Left lobe of liver (tissue), 2 donors: ENCODE data around the gene GPR37L1. TPM values are rescaled to one million over a fixed set of nuclear protein-coding genes. Genes with fewer than 3 reads are reported as not detected.
"Not testable (repeated sequence)": the region's sequence is repeated elsewhere in the genome, so short reads cannot be mapped to it uniquely, and the experiment has no call there.

Experiments
- ATAC-seq: fragments of 200-7000 bp; cut with Tn5 transposase; one replicate; pipeline ENCODE4 v1.9.1; 2020; ENCODE audit warnings: mild to moderate bottlenecking, moderate library complexity
- DNase-seq: peaks from one replicate; pipeline ENCODE4 v3.0.0-alpha.2; 2020; ENCODE audit warnings: low spot score
- total RNA-seq: library from RNA; stranded (reverse); gene quantifications from one replicate; pipeline ENCODE4 v1.2.1, GENCODE V29; 2021
- donor health status: DM: no; HTN: no; CAD: no; lungs with moderate emphysema.
- donor health status: DM: no; HTN: yes; CAD: no.

GPR37L1 gene
- total RNA-seq, 1 donor from 2014 or later: not detected

- DNase-seq: no peak
- no peak for ATAC-seq
These were observed 10.3 kb downstream of the GPR37L1 start for GRCh38 chr1:202133001-202133400.

GRCh38 chr1:202133496-202133895, 10.8 kb downstream of the GPR37L1 start:
- no peak for DNase-seq
- ATAC-seq: no peak

- DNase-seq: no peak
These were observed 11.3 kb downstream of the GPR37L1 start for GRCh38 chr1:202133989-202134388.

GRCh38 chr1:202134645-202135172, 12.0 kb downstream of the GPR37L1 start:
- peak; percentile 80 for DNase-seq
- ATAC-seq: peak; percentile 82

More at GRCh38 chr1:202133989-202134388, 11.3 kb downstream of the GPR37L1 start:
- ATAC-seq: no peak

DNA sequence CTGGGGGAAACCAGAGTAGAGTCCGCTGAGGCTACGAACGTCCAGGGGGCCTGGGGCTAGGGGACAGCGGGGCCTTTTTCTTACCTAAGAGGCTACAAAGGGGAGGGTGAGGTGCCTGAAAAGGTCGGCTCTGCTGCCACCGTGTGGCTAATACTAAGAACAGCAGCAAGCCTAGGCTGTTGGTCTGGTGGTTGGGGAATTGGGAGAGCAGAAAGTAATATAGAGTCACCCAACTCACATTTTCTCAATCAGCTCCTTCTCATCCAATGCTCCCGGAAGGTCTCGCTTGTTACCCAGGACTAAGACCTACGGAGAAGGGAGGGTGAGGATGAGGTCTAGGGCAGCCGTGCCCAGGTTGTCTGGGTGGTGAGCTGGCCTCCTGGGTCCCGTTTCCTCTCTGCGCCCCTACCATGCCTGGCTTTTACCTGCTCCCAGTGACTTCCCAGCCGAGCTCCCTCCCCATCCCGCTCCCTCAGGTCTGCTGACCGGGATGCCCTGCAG, 12.6 kb downstream of the GPR37L1 start:
- DNase-seq (no peak), ATAC-seq (peak; percentile 81)

GRCh38 chr1:202140833-202141232, 18.1 kb downstream of the GPR37L1 start:
- ATAC-seq (no peak), DNase-seq (no peak)

- not testable (repeated sequence) for DNase-seq, ATAC-seq
These were observed 18.8 kb downstream of the GPR37L1 start for GRCh38 chr1:202141468-202141867.

DNA sequence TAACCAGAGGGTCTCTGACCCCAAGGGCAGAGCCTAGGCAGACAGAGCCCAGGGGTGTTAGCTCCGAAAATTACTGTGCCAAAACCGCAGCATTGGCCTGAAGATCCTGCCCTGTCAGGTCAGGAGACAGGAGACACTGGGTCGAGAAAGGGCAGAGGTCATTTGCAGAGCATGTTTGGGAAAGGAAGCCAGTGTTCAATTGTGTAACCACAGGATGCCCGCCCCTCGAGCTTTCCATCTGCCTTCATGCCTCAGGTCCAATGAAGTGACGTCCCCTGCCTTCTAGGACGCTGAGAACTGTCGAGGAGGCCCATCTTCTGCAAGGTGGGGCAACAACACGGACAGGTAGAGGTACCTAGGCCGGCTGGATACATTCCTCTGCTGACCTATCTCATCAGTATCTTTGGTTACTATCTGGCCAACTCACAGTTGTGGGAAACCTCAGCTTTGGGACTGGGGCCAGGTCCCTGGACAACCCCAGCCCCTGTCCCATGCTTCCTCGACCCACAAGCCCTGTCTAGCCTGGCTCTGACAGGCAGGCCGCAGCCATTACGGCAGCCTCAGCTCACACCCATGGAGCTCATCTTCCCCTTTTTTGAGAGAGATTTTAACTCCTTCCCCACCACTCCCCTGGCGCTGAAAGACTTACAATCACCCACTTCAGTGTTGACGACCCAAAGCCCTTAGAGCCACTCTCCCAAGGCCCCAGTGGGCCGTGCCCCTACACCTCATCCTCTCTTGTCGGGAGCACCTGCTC, 20.5 kb downstream of the GPR37L1 start:
- DNase-seq (peak; percentile 92), ATAC-seq (peak; percentile 79)

GRCh38 chr1:202143768-202144401, 21.2 kb downstream of the GPR37L1 start:
- peak; percentile 54 for ATAC-seq
- DNase-seq: peak; percentile 63

- DNase-seq: peak; percentile 82
- peak; percentile 78 for ATAC-seq
These were observed 21.8 kb downstream of the GPR37L1 start, which contains the start of gene ARL8A for GRCh38 chr1:202144402-202145067. ARL8A (minus strand) TSS chr1:202144737; CDS start chr1:202144572, 165 bp downstream.

DNA sequence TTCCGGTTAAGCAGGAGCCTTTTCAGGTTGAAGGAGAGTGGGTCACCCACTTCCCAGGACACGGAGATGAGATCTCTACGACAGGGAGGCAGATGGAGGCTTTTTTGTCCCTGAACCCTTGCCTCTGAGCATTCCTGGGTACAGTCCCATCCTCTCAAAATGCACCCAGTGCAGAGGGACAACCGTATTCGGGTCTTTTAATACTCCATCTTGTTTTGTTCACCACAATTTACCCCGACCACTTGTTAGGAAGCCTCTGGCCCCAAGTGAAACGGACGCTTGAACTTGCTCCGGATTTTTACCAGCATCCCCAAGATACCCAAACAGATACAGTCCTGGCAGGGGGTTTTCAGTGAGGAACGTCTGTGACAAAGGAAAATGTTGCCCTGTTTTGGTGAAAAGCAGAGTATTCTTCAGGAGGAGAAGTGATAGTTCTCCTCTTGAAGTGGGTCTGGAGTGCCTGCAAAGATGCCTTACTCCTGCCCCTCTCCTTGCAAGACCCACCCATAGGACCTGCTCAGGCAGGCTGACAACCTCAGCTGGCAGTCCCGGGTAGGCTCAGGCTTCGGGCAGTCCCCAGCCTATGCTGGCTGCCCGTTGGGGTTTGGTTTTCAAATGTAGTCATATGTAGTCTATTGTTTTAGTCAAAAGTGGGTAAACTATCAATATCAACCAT, 22.5 kb downstream of the GPR37L1 start:
- no peak for DNase-seq
- ATAC-seq: no peak

- not testable (repeated sequence) for ATAC-seq, DNase-seq
These were observed 23.0 kb downstream of the GPR37L1 start for GRCh38 chr1:202145744-202146140.

DNA sequence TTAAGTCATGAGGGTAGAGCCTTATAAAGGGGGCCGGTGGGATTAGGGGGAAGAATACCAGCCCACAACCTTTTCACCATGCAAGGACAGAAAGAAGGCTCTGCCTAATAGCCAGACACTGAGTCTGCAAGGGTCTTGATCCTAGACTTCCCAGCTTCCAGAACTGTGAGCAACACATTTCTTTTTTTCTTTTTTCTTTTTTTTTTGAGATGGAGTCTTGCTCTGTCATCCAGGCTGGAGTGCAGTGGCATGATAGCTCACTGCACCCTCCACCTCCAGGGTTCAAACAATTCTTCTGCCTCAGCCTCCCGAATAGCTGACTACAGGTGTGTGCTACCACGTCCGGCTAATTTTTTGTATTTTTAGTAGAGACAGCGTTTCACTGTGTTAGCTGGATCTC, 23.6 kb downstream of the GPR37L1 start:
- DNase-seq (no peak), ATAC-seq (no peak)

DNA sequence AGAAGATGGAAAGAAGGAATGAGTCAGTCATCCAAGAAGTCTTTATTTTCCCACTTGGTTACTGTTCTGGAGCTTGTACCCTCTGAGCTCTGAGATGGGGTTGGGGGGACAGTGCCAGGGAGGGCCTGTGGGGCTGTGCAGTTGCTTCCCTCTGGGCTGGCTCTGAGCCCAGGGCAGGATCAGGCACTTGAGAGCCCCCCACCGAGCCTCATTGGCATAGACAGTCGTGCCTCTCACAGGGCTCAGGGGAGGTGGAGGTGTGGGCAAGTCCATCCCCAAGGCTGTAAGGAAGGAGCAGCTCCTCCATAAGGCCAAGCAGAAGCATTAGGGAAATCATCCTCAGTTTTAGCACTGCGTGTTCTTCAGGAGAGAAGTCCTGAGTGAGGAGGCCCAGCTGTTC, 24.3 kb downstream of the GPR37L1 start:
- no peak for DNase-seq
- no peak for ATAC-seq

DNA sequence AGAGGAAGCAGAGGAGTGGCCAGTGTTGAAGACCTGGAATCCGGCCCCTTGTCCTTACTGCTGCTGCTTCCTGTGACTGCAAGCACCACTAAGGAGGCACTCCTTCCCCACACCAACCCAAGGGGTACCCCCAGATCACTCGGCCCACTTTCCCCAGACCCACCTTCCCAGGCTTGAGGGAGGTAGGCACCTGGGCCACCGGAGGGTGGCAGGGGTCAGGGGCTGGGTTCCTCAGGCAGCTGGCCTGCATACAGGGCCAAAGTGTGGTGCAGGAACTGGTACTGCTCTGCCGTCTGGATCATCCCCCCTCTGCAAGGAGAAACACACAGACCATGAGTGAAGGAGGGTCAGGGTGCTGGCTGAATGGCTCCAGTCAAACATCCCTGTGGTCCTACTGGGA, 25.7 kb downstream of the GPR37L1 start:
- ATAC-seq: no peak
- DNase-seq: no peak

- no peak for DNase-seq
- ATAC-seq: no peak
These were observed 26.8 kb downstream of the GPR37L1 start for GRCh38 chr1:202149566-202149965.

DNA sequence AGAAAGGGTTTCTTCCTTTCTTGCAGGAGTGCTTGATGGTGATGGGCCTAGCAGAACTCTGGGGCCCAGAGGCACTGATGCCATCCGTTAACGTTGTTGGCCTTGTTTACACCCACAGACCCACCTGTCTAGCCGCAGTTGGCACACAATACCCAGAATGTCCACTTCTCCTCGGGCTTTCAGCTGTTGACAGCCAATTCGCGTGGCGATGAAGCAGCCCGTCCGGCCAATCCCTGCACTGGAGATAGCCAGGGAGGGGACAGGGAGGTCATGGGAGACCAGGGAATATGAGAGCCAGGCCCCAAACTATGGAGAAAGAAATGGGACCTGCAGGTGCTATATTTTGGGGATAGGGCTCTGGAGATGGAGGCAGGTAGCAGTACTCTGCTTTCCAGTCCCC, 27.5 kb downstream of the GPR37L1 start:
- ATAC-seq (no peak), DNase-seq (no peak)

- DNase-seq: no peak
- no peak for ATAC-seq
These were observed 27.9 kb downstream of the GPR37L1 start for GRCh38 chr1:202150602-202151001.

- no peak for DNase-seq
- no peak for ATAC-seq
These were observed 28.3 kb downstream of the GPR37L1 start for GRCh38 chr1:202151045-202151444.

DNA sequence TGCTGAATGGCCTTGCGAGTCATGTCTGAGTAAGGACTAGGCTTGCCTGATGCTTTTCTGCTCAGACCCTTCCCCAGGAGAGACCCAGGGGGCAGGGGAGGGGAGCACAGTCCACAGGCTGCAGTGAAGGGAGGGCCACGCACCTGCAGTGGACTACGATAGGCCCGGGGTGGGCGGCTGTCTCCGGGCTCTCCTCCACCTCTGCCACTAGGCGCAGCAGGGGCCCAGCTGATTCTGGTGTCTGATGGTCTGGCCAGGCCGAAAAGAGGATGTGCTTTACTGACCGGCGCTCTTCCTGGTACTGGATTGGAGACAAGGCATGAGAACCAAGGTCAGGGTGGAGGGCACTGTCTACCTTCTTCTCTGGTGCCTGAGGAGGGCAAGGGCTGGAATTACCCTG, 29.7 kb downstream of the GPR37L1 start:
- ATAC-seq: no peak
- DNase-seq: no peak

- ATAC-seq: no peak
- DNase-seq: no peak
These were observed 30.6 kb downstream of the GPR37L1 start for GRCh38 chr1:202153284-202153683.
